ENCODE measurements around the gene CDS1. TPM values are rescaled to one million over a fixed set of nuclear protein-coding genes. Genes with fewer than 3 reads are reported as not detected.

Gene CDS1
- total RNA-seq, 2 donors from 2014 or later = 0.47 to 0.76 TPM

DNA sequence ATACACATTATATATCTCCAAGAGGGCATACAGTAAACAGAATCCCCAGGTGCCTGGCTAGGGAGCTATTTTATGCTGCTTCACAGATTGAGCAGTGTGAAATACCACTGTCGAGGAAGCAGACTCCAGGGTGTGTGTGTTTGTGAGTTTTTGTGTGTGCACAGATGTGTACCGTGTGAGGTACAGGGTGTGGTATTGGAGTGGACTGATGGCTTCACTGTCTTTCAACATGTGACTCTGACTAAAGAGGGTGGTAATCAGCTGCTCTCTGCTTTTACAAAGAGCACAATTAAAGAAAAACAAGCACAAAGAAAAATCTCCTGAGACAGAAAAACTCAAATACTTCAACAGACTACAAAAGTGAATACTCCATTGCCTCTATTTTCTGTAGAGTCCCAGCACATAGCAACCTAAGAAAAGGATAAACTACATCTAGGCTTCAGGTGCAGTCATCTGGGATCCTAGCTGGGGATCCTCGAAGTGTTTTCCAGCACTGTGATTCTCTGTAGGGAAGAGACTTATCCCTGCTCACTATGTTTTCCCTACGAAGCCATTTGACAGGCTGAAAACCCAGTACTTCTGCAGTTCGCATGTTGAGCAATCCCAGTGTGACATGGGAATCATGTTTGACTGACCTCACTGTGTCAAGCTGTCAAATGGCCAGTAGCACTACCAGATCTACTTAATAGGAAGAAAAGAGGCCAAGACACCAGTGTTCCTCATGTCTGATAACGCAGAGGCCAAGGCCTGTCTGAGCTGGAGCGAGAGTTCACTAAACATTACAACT is 100.3 kb downstream of the CDS1 start:
- DNase-seq = no peak

DNA sequence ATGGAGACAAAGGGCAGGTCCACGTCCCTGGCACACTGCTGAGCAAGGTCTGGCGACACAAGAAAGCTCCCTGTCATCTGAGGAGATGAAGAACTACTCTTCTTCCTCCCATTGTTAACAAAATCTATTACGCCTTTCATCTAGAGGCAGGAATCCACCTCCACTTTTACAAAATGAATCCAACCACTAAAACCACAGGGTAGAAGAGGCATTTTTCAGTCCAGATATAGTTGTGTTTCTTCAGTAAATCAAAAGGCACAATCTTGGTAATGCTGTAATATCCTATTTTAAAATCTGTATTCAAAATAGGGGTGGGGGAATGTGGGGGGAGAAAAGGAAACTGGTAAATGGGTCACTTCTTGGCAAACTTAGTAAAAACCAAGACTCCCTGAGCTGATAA is 101.4 kb downstream of the CDS1 start:
- no peak for ATAC-seq
- H3K27me3 Mint-ChIP-seq = peaks cover 5% of the 10 kb centered on the region
- H3K36me3 Mint-ChIP-seq (ENCODE audit: low read depth) = no peaks in the 10 kb centered on the region
- no peak for DNase-seq
- peak overlapping the region; percentile 10 for H3K27ac Mint-ChIP-seq
- peaks cover 5% of the 10 kb centered on the region for H3K4me1 Mint-ChIP-seq
- H3K4me3 Mint-ChIP-seq = no peak overlapping the region
- no peaks in the 10 kb centered on the region for H3K9me3 ChIP-seq (ENCODE audit: control insufficient read depth, low read length, poor library complexity, severe bottlenecking)

More for the DNA sequence above, 100.3 kb downstream of the CDS1 start:
- ATAC-seq = no peak
- no peak overlapping the region for H3K4me3 Mint-ChIP-seq
- peaks cover 5% of the 10 kb centered on the region for H3K27me3 Mint-ChIP-seq
- no peaks in the 10 kb centered on the region for H3K9me3 ChIP-seq (ENCODE audit: control insufficient read depth, low read length, poor library complexity, severe bottlenecking)
- H3K27ac Mint-ChIP-seq = no peak overlapping the region
- peaks cover 5% of the 10 kb centered on the region for H3K4me1 Mint-ChIP-seq
- no peaks in the 10 kb centered on the region for H3K36me3 Mint-ChIP-seq (ENCODE audit: low read depth)

DNA sequence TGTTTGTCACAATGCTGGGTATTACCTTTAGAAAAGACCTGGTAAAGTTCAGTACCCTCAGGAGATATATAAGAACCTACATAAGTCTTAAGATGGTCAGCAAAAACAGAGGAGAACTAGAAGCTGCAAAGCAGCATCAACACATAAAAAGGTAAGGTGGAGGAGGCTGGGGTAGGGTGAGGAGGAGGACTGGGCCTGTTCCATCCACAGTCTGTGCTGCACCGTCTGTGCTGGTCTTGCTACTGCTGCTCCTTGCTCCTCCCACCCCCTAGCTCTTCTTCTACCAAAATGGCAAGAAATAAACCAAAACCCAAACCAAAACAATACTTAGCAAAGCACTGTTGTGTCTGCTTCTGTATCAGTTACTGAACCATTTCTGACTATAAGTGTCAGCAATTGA is 102.2 kb downstream of the CDS1 start:
- H3K27me3 Mint-ChIP-seq = peaks cover 5% of the 10 kb centered on the region
- DNase-seq (no peak), ATAC-seq (no peak)
- H3K27ac Mint-ChIP-seq = no peak overlapping the region
- peaks cover 5% of the 10 kb centered on the region for H3K4me1 Mint-ChIP-seq
- H3K36me3 Mint-ChIP-seq (ENCODE audit: low read depth) = no peaks in the 10 kb centered on the region
- no peak overlapping the region for H3K4me3 Mint-ChIP-seq
- no peaks in the 10 kb centered on the region for H3K9me3 ChIP-seq (ENCODE audit: control insufficient read depth, low read length, poor library complexity, severe bottlenecking)

DNA sequence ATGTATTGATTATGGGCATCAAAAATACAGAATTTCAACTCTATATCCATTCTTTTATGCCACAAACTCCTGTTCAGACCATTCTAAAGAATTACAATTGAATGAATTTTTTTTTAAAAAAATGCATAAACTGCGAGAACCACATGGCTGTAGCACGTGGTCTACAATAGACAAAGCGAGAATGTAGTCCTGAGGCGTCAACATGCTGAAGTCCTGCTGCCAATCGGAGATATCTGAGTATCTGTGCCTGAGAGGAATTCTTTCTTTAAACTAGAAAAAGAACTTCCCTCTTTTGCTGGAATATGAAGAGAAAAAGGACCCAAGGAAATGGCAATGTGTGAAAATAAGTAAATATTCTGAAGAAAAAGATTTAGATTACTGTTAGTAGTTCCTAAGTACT is 105.7 kb downstream of the CDS1 start:
- H3K36me3 Mint-ChIP-seq (ENCODE audit: low read depth) = no peaks in the 10 kb centered on the region
- no peak overlapping the region for H3K27ac Mint-ChIP-seq
- ATAC-seq = no peak
- H3K27me3 Mint-ChIP-seq = no peaks in the 10 kb centered on the region
- no peak for DNase-seq
- no peaks in the 10 kb centered on the region for H3K4me1 Mint-ChIP-seq
- no peak overlapping the region for H3K4me3 Mint-ChIP-seq
- H3K9me3 ChIP-seq (ENCODE audit: control insufficient read depth, low read length, poor library complexity, severe bottlenecking) = no peaks in the 10 kb centered on the region

DNA sequence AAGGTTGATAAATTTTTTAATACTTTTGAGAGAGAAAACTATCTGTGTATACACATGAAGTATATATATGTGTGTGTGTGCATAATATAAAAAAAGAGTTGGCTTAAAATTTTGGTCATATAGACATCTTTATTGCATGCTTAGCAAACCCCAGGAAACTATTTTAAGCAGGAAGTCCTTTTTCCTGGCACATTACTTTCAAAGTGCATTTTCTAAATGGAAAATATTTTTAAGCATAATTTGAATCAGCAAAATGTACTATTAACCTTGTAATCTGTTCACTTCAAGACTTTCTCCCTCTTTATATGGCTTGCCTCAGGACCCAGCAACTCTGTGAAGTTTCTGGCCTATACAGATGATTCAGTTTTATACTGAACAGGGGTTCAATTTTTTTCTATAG is 106.3 kb downstream of the CDS1 start:
- H3K9me3 ChIP-seq (ENCODE audit: control insufficient read depth, low read length, poor library complexity, severe bottlenecking) = no peaks in the 10 kb centered on the region
- Mint-ChIP-seq H3K4me3 (no peak overlapping the region), H3K4me1 (no peaks in the 10 kb centered on the region), H3K27ac (no peak overlapping the region), H3K27me3 (no peaks in the 10 kb centered on the region), H3K36me3 (ENCODE audit: low read depth) (no peaks in the 10 kb centered on the region)
- no peak for ATAC-seq
- no peak for DNase-seq

DNA sequence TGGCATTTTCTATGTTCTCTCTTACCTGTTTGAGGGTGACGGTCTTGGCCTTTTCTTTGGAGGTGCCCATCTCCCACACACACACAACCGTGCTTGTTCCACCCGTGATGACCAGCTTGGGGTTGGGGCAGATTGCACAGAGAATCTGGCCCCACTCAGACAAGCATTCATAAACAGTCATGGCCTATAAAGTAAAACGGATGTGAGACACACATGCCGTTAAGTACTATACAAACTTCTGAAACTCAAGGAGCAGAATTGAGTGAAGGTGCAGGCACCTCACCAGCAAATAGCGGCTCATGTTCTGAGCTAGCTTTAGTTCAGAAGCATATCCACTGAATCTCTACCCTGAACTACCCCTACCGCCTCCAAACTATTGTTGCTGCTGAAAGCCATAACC is 107.6 kb downstream of the CDS1 start:
- DNase-seq (no peak), ATAC-seq (no peak)
- Mint-ChIP-seq H3K27ac (no peak overlapping the region), H3K27me3 (no peaks in the 10 kb centered on the region), H3K4me1 (peaks cover 2% of the 10 kb centered on the region), H3K4me3 (no peak overlapping the region), H3K36me3 (ENCODE audit: low read depth) (no peaks in the 10 kb centered on the region)
- H3K9me3 ChIP-seq (ENCODE audit: control insufficient read depth, low read length, poor library complexity, severe bottlenecking) = no peaks in the 10 kb centered on the region

DNA sequence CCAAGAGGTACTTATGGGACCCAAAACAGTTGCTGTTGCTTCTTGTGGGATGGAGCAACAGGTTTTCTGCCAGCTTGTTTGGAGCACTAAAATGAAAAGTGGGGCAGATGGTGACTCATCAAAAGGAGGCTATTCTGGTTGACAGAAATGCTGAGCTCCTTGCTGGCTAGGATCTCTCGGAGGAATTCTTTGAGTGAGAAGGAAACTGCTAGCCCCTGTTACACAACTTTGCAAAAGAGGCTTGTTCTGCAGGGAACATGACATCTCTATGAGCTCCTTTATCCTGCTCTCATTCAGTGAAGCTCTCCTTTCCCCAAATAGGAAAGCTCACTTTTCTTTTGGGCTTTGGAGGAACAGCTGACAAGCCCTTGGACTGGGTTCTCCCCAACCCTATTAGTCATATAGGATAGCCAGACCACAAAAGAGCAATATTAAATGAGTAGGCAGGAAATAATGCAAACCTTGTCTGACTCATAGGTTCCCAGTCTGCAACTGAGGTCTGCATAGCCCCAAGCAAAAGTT is 108.3 kb downstream of the CDS1 start:
- no peaks in the 10 kb centered on the region for H3K9me3 ChIP-seq (ENCODE audit: control insufficient read depth, low read length, poor library complexity, severe bottlenecking)
- peak; percentile 44 for ATAC-seq
- Mint-ChIP-seq H3K27me3 (no peaks in the 10 kb centered on the region), H3K27ac (no peak overlapping the region), H3K4me3 (no peak overlapping the region), H3K4me1 (peaks cover 2% of the 10 kb centered on the region), H3K36me3 (ENCODE audit: low read depth) (no peaks in the 10 kb centered on the region)
- DNase-seq = no peak

DNA sequence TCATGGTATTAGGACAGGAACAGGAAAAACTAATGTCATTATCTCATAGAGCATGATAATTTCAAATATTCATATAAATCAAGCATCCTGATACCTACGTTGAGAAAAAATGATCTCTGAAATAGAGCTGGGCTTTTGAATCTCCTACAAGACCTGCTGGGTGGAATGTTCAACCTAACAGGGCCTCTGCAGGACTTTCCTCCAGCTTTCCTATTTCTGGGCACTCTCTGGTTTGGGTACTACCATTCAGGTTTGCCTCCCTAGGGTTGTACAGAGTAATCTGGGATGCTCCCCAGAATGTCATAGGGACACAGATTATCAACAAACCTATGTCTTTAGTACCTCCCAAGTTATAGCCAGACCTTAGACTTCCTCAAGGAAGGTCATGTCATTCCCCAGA is 108.9 kb downstream of the CDS1 start:
- H3K27me3 Mint-ChIP-seq = no peaks in the 10 kb centered on the region
- DNase-seq = no peak
- H3K4me1 Mint-ChIP-seq = peaks cover 2% of the 10 kb centered on the region
- no peaks in the 10 kb centered on the region for H3K9me3 ChIP-seq (ENCODE audit: control insufficient read depth, low read length, poor library complexity, severe bottlenecking)
- no peak overlapping the region for H3K4me3 Mint-ChIP-seq
- no peak overlapping the region for H3K27ac Mint-ChIP-seq
- H3K36me3 Mint-ChIP-seq (ENCODE audit: low read depth) = no peaks in the 10 kb centered on the region
- no peak for ATAC-seq

DNA sequence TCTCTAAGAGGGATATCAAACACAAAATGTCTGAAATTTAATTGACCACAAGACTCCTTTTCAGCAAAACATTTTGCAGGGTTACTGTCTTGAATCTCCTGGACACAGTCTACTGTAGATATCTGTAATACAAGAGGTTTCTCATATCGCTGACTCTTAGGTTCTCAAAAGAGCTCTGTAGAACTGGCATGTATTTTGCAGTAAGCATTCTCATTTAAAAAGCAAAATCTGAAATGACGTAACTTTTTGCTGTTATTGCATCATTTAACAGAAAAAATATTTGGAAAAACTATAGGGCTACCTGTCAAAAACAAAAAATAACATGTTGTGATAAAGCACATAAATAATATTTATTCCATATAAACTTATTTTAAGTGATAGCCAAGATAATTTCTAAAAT is 114.2 kb downstream of the CDS1 start:
- no peak overlapping the region for H3K4me3 Mint-ChIP-seq
- no peaks in the 10 kb centered on the region for H3K36me3 Mint-ChIP-seq (ENCODE audit: low read depth)
- H3K4me1 Mint-ChIP-seq = peaks cover 2% of the 10 kb centered on the region
- ATAC-seq = no peak
- H3K27me3 Mint-ChIP-seq = peaks cover 5% of the 10 kb centered on the region
- DNase-seq = no peak
- H3K27ac Mint-ChIP-seq = no peak overlapping the region
- no peaks in the 10 kb centered on the region for H3K9me3 ChIP-seq (ENCODE audit: control insufficient read depth, low read length, poor library complexity, severe bottlenecking)

DNA sequence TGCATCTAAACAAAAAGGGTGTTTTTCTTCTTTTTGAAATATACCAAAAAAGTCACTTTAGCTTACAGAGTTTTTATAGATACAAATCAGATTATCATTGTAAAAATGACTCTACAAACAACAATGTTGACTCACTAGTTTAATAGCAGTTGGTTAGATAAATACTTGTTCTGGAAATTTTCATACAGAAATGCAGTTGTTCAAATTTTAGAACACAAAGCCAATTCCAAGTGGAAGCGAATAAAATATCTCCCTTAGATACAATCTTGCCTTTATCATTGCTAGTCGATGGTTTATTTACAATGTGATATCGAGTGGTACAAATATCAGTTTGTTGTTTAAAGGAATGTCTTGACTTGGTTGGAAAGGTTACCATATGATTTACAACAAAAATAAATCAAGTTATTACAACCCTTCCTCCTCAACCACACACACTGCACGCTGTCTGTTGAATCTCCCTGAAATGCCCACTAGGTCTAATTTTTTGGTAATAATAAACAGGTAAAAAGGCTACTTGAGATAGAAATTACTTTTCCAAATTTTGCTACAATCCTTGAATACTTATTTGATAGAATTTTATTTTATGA is 114.8 kb downstream of the CDS1 start:
- peaks cover 5% of the 10 kb centered on the region for H3K27me3 Mint-ChIP-seq
- no peak for DNase-seq
- H3K4me3 Mint-ChIP-seq = no peak overlapping the region
- no peaks in the 10 kb centered on the region for H3K9me3 ChIP-seq (ENCODE audit: control insufficient read depth, low read length, poor library complexity, severe bottlenecking)
- no peaks in the 10 kb centered on the region for H3K36me3 Mint-ChIP-seq (ENCODE audit: low read depth)
- no peak overlapping the region for H3K27ac Mint-ChIP-seq
- no peak for ATAC-seq
- H3K4me1 Mint-ChIP-seq = peaks cover 2% of the 10 kb centered on the region

DNA sequence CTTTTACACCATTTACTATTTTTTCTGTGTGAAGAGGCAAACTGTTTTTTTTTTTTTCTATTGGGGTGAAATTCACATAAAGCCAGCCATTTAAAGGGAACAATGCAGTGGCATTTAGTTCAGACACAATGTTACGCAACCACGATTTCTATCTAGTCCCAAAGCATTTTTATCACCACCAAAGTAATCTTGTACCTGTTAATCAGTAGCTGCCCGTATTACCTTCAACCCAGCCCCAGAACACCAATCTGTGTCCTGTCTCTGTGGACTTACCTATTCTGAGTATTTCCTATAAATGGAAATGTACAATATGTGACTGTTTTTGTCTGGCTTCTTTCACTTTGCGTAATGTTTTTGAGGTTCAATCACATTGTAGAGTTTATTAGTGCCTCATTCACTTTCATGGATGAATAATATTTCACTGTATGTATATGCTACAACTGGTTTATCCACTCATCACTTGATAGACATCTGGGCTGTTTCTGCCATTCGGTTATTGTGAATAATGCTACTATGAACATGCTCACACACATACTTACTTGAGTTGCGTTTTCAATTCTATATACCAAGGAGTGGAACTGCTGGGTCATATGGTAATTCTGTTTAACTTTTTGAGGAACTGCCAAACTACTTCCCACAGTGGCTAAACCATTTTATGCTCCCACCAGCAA is 116.2 kb downstream of the CDS1 start:
- no peak overlapping the region for H3K27ac Mint-ChIP-seq
- DNase-seq (no peak), ATAC-seq (no peak)
- H3K27me3 Mint-ChIP-seq = peaks cover 5% of the 10 kb centered on the region
- H3K36me3 Mint-ChIP-seq (ENCODE audit: low read depth) = no peaks in the 10 kb centered on the region
- peaks cover 2% of the 10 kb centered on the region for H3K4me1 Mint-ChIP-seq
- H3K4me3 Mint-ChIP-seq = no peak overlapping the region
- no peaks in the 10 kb centered on the region for H3K9me3 ChIP-seq (ENCODE audit: control insufficient read depth, low read length, poor library complexity, severe bottlenecking)

Data from T-helper 17 cell (primary cell).